Measurements from ENCODE around the gene ATOH7.

ATOH7 gene

GRCh38 chr10:68237173-68237572, 5.3 kb upstream of the ATOH7 start:
- no peak for DNase-seq (ENCODE audit: low read depth)
- TF ChIP-seq CTCF (IDR thresholded peaks at IDR 0.05; ENCODE audit: control insufficient read depth, extremely low read depth, insufficient read depth) = no peak
- no peak overlapping the region for H3K4me3 ChIP-seq (ENCODE audit: low read depth, low read length)

- no peak for DNase-seq (ENCODE audit: low read depth)
- H3K4me3 ChIP-seq (ENCODE audit: low read depth, low read length) = no peak overlapping the region
- TF ChIP-seq CTCF (IDR thresholded peaks at IDR 0.05; ENCODE audit: control insufficient read depth, extremely low read depth, insufficient read depth) = no peak
Observed at GRCh38 chr10:68235581-68235980, 3.7 kb upstream of the ATOH7 start.

GRCh38 chr10:68235111-68235510, 3.2 kb upstream of the ATOH7 start:
- H3K4me3 ChIP-seq (ENCODE audit: low read depth, low read length) = no peak overlapping the region
- no peak for DNase-seq (ENCODE audit: low read depth)
- no peak for TF ChIP-seq CTCF (IDR thresholded peaks at IDR 0.05; ENCODE audit: control insufficient read depth, extremely low read depth, insufficient read depth)

GRCh38 chr10:68233046-68233445, 1.1 kb upstream of the ATOH7 start:
- DNase-seq (ENCODE audit: low read depth) = no peak
- no peak for TF ChIP-seq CTCF (IDR thresholded peaks at IDR 0.05; ENCODE audit: control insufficient read depth, extremely low read depth, insufficient read depth)
- no peak overlapping the region for H3K4me3 ChIP-seq (ENCODE audit: low read depth, low read length)

GRCh38 chr10:68231106-68231816, 652 bp downstream of the ATOH7 start:
- no peak for DNase-seq (ENCODE audit: low read depth)
- peak overlapping the region; percentile 45 for H3K4me3 ChIP-seq (ENCODE audit: low read depth, low read length)
- peak; percentile 23; the same call in 1 of the 2 replicates for TF ChIP-seq CTCF (IDR thresholded peaks at IDR 0.05; ENCODE audit: control insufficient read depth, extremely low read depth, insufficient read depth)

GRCh38 chr10:68230268-68230667, 1.6 kb downstream of the ATOH7 start:
- TF ChIP-seq CTCF (IDR thresholded peaks at IDR 0.05; ENCODE audit: control insufficient read depth, extremely low read depth, insufficient read depth) = no peak
- DNase-seq (ENCODE audit: low read depth) = no peak
- no peak overlapping the region for H3K4me3 ChIP-seq (ENCODE audit: low read depth, low read length)

- TF ChIP-seq CTCF (IDR thresholded peaks at IDR 0.05; ENCODE audit: control insufficient read depth, extremely low read depth, insufficient read depth) = no peak
- DNase-seq (ENCODE audit: low read depth) = no peak
- H3K4me3 ChIP-seq (ENCODE audit: low read depth, low read length) = no peak overlapping the region
Observed at GRCh38 chr10:68224810-68225209, 7.1 kb downstream of the ATOH7 start.
